HCT116 (cell line): ENCODE data around the gene HMCES. TPM values are rescaled to one million over a fixed set of nuclear protein-coding genes. Genes with fewer than 3 reads are reported as not detected.
A peak's percentile ranks its signal among the peaks of the same experiment; 100 is the strongest.

ENCODE experiments used
- ATAC-seq: fragments of 200-7000 bp; cut with Tn5 transposase; 2 replicates; pipeline ENCODE4 v1.9.1; 2020; ENCODE audit warnings: mild to moderate bottlenecking, moderate library complexity
- BruUV-seq: library from RNA; stranded (reverse); fragments of 400-500 nt; replicated peaks from 2 replicates; lab custom pipeline; 2021; lab: Mats Ljungman, UMichigan
- CTCF ChIA-PET: fragments of 300-600 bp; sonication (Branson Sonifier 250); formaldehyde crosslinking; loops from one replicate; lab custom pipeline; 2021; ENCODE audit warnings: antibody characterized with exemption; lab: Charles Lee
- POLR2A ChIA-PET: fragments of 300-600, 350-600 bp; sonication (Branson Sonifier 250); formaldehyde crosslinking; loops from one replicate; lab custom pipeline; 2021; ENCODE audit warnings: antibody characterized with exemption; lab: Charles Lee
- RAD21 ChIA-PET, 2 experiments: fragments of 300-600 bp; sonication (Branson Sonifier 250); formaldehyde crosslinking; loops; one replicate each; lab custom pipeline; 2023; ENCODE audit warnings: low total read pairs in 2 of 2; ENCODE audit not compliant: uncharacterized antibody in 2 of 2, unreplicated experiment in 2 of 2, low non-redundant PET in 1 of 2; lab: Charles Lee
- DNase-seq: peaks from one replicate; pipeline ENCODE4 v3.0.0-alpha.2; 2010; ENCODE audit warnings: low read depth, low spot score
- H2AFZ ChIP-seq: fragments of 200-600 bp; shearing (Covaris generic), sonication (generic); 2 replicates; pipeline ENCODE4 v1.6.1; 2017; ENCODE audit warnings: low read depth, mixed run types, mixed read lengths, antibody characterized with exemption, low read length; ENCODE audit not compliant: poor library complexity, severe bottlenecking
- H3K27ac ChIP-seq: 2 replicates; pipeline ENCODE4 v1.5.1; 2012; ENCODE audit warnings: low read depth, low read length
- H3K27me3 ChIP-seq: fragments of 200-600 bp; sonication (generic); 2 replicates; pipeline ENCODE4 v1.6.1; 2016; ENCODE audit warnings: mixed run types, low read length, mixed read lengths; ENCODE audit not compliant: insufficient read depth
- H3K36me3 ChIP-seq, 2 experiments: fragments of 200-500 bp in 1 of 2; fragments of 200-600 bp in 1 of 2; sonication (Bioruptor generic) in 1 of 2; sonication (generic) in 1 of 2; 2 replicates each; pipeline versions ENCODE4 v1.5.1 to v1.6.1; 2014 to 2016; ENCODE audit warnings: low read length in 2 of 2, inconsistent platforms in 1 of 2, mixed read lengths in 1 of 2, mixed run types in 1 of 2; ENCODE audit not compliant: insufficient read depth in 2 of 2, control insufficient read depth in 1 of 2
- H3K4me1 ChIP-seq, 2 experiments: fragments of 200-600 bp in 1 of 2; sonication (generic) in 1 of 2; 2 replicates each; pipeline versions ENCODE4 v1.5.1 to v1.6.1; 2012 to 2017; ENCODE audit warnings: low read length in 2 of 2, inconsistent platforms in 1 of 2, mild to moderate bottlenecking in 1 of 2, mixed read lengths in 1 of 2, mixed run types in 1 of 2, moderate library complexity in 1 of 2; ENCODE audit not compliant: insufficient read depth in 2 of 2, control insufficient read depth in 1 of 2
- H3K4me2 ChIP-seq: fragments of 200-600 bp; sonication (generic); 2 replicates; pipeline ENCODE4 v1.6.1; 2017; ENCODE audit warnings: mixed run types, low read length, mixed read lengths
- H3K4me3 ChIP-seq, 2 experiments: fragments of 200-600 bp in 1 of 2; sonication (generic) in 1 of 2; replicated peaks in 1 of 2; 2 replicates each; pipeline ENCODE4 v1.5.1; 2011 to 2016; ENCODE audit warnings: low read length in 2 of 2, control low read depth in 1 of 2, low read depth in 1 of 2, mild to moderate bottlenecking in 1 of 2, mixed read lengths in 1 of 2, mixed run types in 1 of 2
- H3K79me2 ChIP-seq: fragments of 200-600 bp; sonication (generic); 2 replicates; pipeline ENCODE4 v1.6.1; 2017; ENCODE audit warnings: mild to moderate bottlenecking, mixed run types, low read length, moderate library complexity, mixed read lengths; ENCODE audit not compliant: insufficient read depth
- H3K9ac ChIP-seq: fragments of 200-600 bp; sonication (generic); 2 replicates; pipeline ENCODE4 v1.6.1; 2016; ENCODE audit warnings: low read length, mixed read lengths
- H3K9me2 ChIP-seq: fragments of 200-600 bp; sonication (generic), shearing (Covaris generic); 2 replicates; pipeline ENCODE4 v1.6.1; 2017; ENCODE audit warnings: mixed run types, mild to moderate bottlenecking, moderate library complexity; ENCODE audit not compliant: insufficient read depth
- H3K9me3 ChIP-seq, 2 experiments: fragments of 200-500 bp in 1 of 2; fragments of 200-600 bp in 1 of 2; sonication (Bioruptor generic) in 1 of 2; sonication (generic) in 1 of 2; 2 replicates each; pipeline ENCODE4 v1.6.1; 2014 to 2017; ENCODE audit warnings: low read length in 2 of 2, mixed read lengths in 2 of 2, inconsistent platforms in 1 of 2, low read depth in 1 of 2, mild to moderate bottlenecking in 1 of 2, mixed run types in 1 of 2, moderate library complexity in 1 of 2; ENCODE audit not compliant: control insufficient read depth in 1 of 2, insufficient read depth in 1 of 2
- H4K20me1 ChIP-seq: fragments of 200-600 bp; sonication (generic), shearing (Covaris generic); 2 replicates; pipeline ENCODE4 v1.6.1; 2017; ENCODE audit warnings: mixed run types, mild to moderate bottlenecking, moderate library complexity; ENCODE audit not compliant: insufficient read depth
- ATF3 ChIP-seq: IDR thresholded peaks from 2 replicates; pipeline ENCODE4 v1.6.1; 2012
- CTCF ChIP-seq, 3 experiments: fragments of 200-600 bp in 1 of 3; sonication (generic) in 1 of 3; IDR thresholded peaks in 2 of 3; conservative IDR thresholded peaks in 1 of 3; 2 replicates each; pipeline ENCODE4 v1.5.1; 2012 to 2017; ENCODE audit warnings: low read depth in 2 of 3, low read length in 2 of 3, antibody characterized with exemption in 1 of 3, borderline replicate concordance in 1 of 3, control low read depth in 1 of 3, mild to moderate bottlenecking in 1 of 3, mixed read lengths in 1 of 3, mixed run types in 1 of 3, moderate library complexity in 1 of 3; ENCODE audit not compliant: insufficient read depth in 1 of 3
- EGR1 ChIP-seq: IDR thresholded peaks from 2 replicates; pipeline ENCODE4 v1.6.1; 2012; ENCODE audit warnings: low read depth
- ELF1 ChIP-seq: IDR thresholded peaks from 2 replicates; pipeline ENCODE4 v1.6.1; 2012; ENCODE audit warnings: low read depth, borderline replicate concordance
- JUND ChIP-seq: IDR thresholded peaks from 2 replicates; pipeline ENCODE4 v1.6.1; 2012
- RAD21 ChIP-seq: IDR thresholded peaks from 2 replicates; pipeline ENCODE4 v1.6.1; 2012; ENCODE audit warnings: low read depth, mild to moderate bottlenecking
- REST ChIP-seq: IDR thresholded peaks from 2 replicates; pipeline ENCODE4 v1.6.1; 2012; ENCODE audit warnings: low read depth
- SIN3A ChIP-seq: IDR thresholded peaks from 2 replicates; pipeline ENCODE4 v1.6.1; 2012; ENCODE audit warnings: low read depth
- SRF ChIP-seq: IDR thresholded peaks from 2 replicates; pipeline ENCODE4 v1.6.1; 2012; ENCODE audit warnings: low read depth
- ZBTB33 ChIP-seq: IDR thresholded peaks from 2 replicates; pipeline ENCODE4 v1.6.1; 2011; ENCODE audit warnings: mild to moderate bottlenecking, low read length, moderate library complexity; ENCODE audit not compliant: insufficient replicate concordance; ENCODE audit errors: extremely low read depth
- ZNF274 ChIP-seq: fragments of 200-500 bp; sonication (Bioruptor generic); IDR thresholded peaks from 2 replicates; pipeline ENCODE4 v1.6.1; 2014; ENCODE audit warnings: mild to moderate bottlenecking, low read depth, low read length, inconsistent platforms
- intact Hi-C: fragments of 100-400 bp; cut with micrococcal nuclease; formaldehyde crosslinking; loops from 2 replicates; pipeline ENCODE4 v1.10.0; 2022
- total RNA-seq: library from RNA; stranded (reverse); gene quantifications from one replicate; pipeline ENCODE4 v1.2.1, GENCODE V29; 2021; ENCODE audit not compliant: unreplicated experiment

The HMCES gene
- total RNA-seq, 1 experiment from 2014 or later: 78.9 TPM

GRCh38 chr3:129317014-129317771 lies 38.5 kb downstream of the HMCES start:
- peaks cover 6 to 25% of the 10 kb centered on the region in 2 experiments; a peak in 3 of 4 replicates for H3K4me1 ChIP-seq
- ATAC-seq (no peak), DNase-seq (no peak)
- peak overlapping the region; percentile 95 for H3K9ac ChIP-seq
- H3K79me2 ChIP-seq: peaks cover 7% of the 10 kb centered on the region; the same call in 1 of the 2 replicates
- peak overlapping the region; percentile 95 for H3K4me2 ChIP-seq
- TF ChIP-seq ATF3: no peak
- TF ChIP-seq RAD21: no peak
- TF ChIP-seq SRF: no peak
- TF ChIP-seq ZBTB33: no peak
- TF ChIP-seq SIN3A: no peak
- no peak for TF ChIP-seq ZNF274
- no peak for TF ChIP-seq JUND
- TF ChIP-seq REST: no peak
- TF ChIP-seq EGR1: no peak
- TF ChIP-seq CTCF (IDR thresholded peaks at IDR 0.05 in 2 of 3, conservative IDR thresholded peaks at IDR 0.05 in 1 of 3; ENCODE audit: borderline replicate concordance in 1 of 3, insufficient read depth in 1 of 3, low read depth in 2 of 3, low read length in 2 of 3): no peak
- no peak for TF ChIP-seq ELF1
- no peaks in the 10 kb centered on the region for H3K9me3 ChIP-seq
- intact Hi-C loops: no loop called here
- ChIA-PET RAD21 (interaction anchor here in 1 of 2 experiments (0.5 kb wide), 1 partner anchor 20 kb away, joined by 3 read pairs; no protein-coding TSS in a partner anchor), POLR2A (interaction anchor here (0.6 to 2.4 kb wide), 6 partner anchors 11 to 1521 kb away, joined by 3 to 11 read pairs (median 4); no protein-coding TSS in a partner anchor), CTCF (interaction anchor here (1.0 to 1.8 kb wide), 7 partner anchors 10 to 347 kb away, joined by 3 to 10 read pairs (median 7); partner anchors contain the start of genes IFT122 and MBD4)
- no peaks in the 10 kb centered on the region for H3K9me2 ChIP-seq
- peak overlapping the region; percentile 84 for H3K27ac ChIP-seq
- H4K20me1 ChIP-seq: no peaks in the 10 kb centered on the region
- peak overlapping the region; percentile 85 for H2AFZ ChIP-seq
- no peaks in the 10 kb centered on the region for H3K27me3 ChIP-seq
- no TSS peak for BruUV-seq
- peak overlapping the region; percentile 85 to 93 for H3K4me3 ChIP-seq
- H3K36me3 ChIP-seq: no peaks in the 10 kb centered on the region
